ENCODE data around the gene RNF220.

The RNF220 gene

GRCh38 chr1:44590475-44590874, 185.4 kb downstream of the RNF220 start:
- DNase-seq, result no peak

GRCh38 chr1:44591381-44591780, 186.3 kb downstream of the RNF220 start:
- no peak for DNase-seq

GRCh38 chr1:44592208-44593145, 187.4 kb downstream of the RNF220 start:
- no peak for DNase-seq

GRCh38 chr1:44594353-44594752, 189.3 kb downstream of the RNF220 start:
- no peak for DNase-seq

GRCh38 chr1:44594871-44595735, 190.0 kb downstream of the RNF220 start:
- DNase-seq, result peak; percentile 63

- DNase-seq, result no peak
Measured at GRCh38 chr1:44596511-44596910, 191.5 kb downstream of the RNF220 start.

GRCh38 chr1:44598167-44598566, 193.1 kb downstream of the RNF220 start:
- no peak for DNase-seq

GRCh38 chr1:44602634-44603628, 197.9 kb downstream of the RNF220 start:
- no peak for DNase-seq

GRCh38 chr1:44603718-44604117, 198.7 kb downstream of the RNF220 start:
- DNase-seq, result no peak

- DNase-seq, result no peak
Measured at GRCh38 chr1:44604157-44604955, 199.3 kb downstream of the RNF220 start.

- peak; percentile 66 for DNase-seq
Measured at GRCh38 chr1:44605914-44606615, 201.0 kb downstream of the RNF220 start.

- no peak for DNase-seq
Measured at GRCh38 chr1:44606701-44607281, 201.7 kb downstream of the RNF220 start.

- no peak for DNase-seq
Measured at GRCh38 chr1:44608141-44608540, 203.1 kb downstream of the RNF220 start.

GRCh38 chr1:44609412-44609767, 204.3 kb downstream of the RNF220 start:
- peak; percentile 70 for DNase-seq

- no peak for DNase-seq
Measured at GRCh38 chr1:44609768-44610526, 204.9 kb downstream of the RNF220 start.

- no peak for DNase-seq
Measured at GRCh38 chr1:44610527-44611148, 205.6 kb downstream of the RNF220 start.

- no peak for DNase-seq
Measured at GRCh38 chr1:44611419-44611818, 206.4 kb downstream of the RNF220 start.

- DNase-seq, result no peak
Measured at GRCh38 chr1:44611866-44612265, 206.8 kb downstream of the RNF220 start.

- DNase-seq, result no peak
Measured at GRCh38 chr1:44613941-44614340, 208.9 kb downstream of the RNF220 start.

Measured in EL (cell line).